ENCODE data around the gene IRF5.

Gene IRF5

GRCh38 chr7:128937647-128938543 lies at the start of gene IRF5:
TSS of gene IRF5 (plus strand) at chr7:128937927. CDS start at chr7:128942082, 4,155 bp downstream.
- H3K36me3 ChIP-seq (ENCODE audit: control insufficient read depth, insufficient read depth, low read length), result no peaks in the 10 kb centered on the region
- no peaks in the 10 kb centered on the region for H3K4me1 ChIP-seq (ENCODE audit: control insufficient read depth, insufficient read depth, low read length)
- H3K27me3 ChIP-seq (ENCODE audit: control insufficient read depth, insufficient read depth, low read length), result peaks cover 53% of the 10 kb centered on the region
- H3K9me3 ChIP-seq (ENCODE audit: control insufficient read depth, insufficient read depth, low read length), result no peaks in the 10 kb centered on the region
- peak within 1 kb of the TSS; percentile 67 for H3K4me3 ChIP-seq (ENCODE audit: low read depth, low read length)
- peak within 1 kb of the TSS; percentile 16 for H3K9ac ChIP-seq (ENCODE audit: low read depth, low read length)

- Histone ChIP-seq H3K9me3 (ENCODE audit: control insufficient read depth, insufficient read depth, low read length) (no peaks in the 10 kb centered on the region), H3K4me3 (ENCODE audit: low read depth, low read length) (peak overlapping the region; percentile 35), H3K9ac (ENCODE audit: low read depth, low read length) (no peak overlapping the region), H3K27me3 (ENCODE audit: control insufficient read depth, insufficient read depth, low read length) (peaks cover 3% of the 10 kb centered on the region), H3K36me3 (ENCODE audit: control insufficient read depth, insufficient read depth, low read length) (no peaks in the 10 kb centered on the region), H3K4me1 (ENCODE audit: control insufficient read depth, insufficient read depth, low read length) (peaks cover 11% of the 10 kb centered on the region)
These were observed 49.5 kb upstream of the IRF5 start for GRCh38 chr7:128888039-128888755.

- Histone ChIP-seq H3K36me3 (ENCODE audit: control insufficient read depth, insufficient read depth, low read length) (no peaks in the 10 kb centered on the region), H3K9ac (ENCODE audit: low read depth, low read length) (no peak overlapping the region), H3K9me3 (ENCODE audit: control insufficient read depth, insufficient read depth, low read length) (no peaks in the 10 kb centered on the region), H3K4me3 (ENCODE audit: low read depth, low read length) (peak overlapping the region; percentile 35), H3K27me3 (ENCODE audit: control insufficient read depth, insufficient read depth, low read length) (peaks cover 3% of the 10 kb centered on the region), H3K4me1 (ENCODE audit: control insufficient read depth, insufficient read depth, low read length) (peaks cover 11% of the 10 kb centered on the region)
These were observed 49.0 kb upstream of the IRF5 start for GRCh38 chr7:128888756-128889095.

GRCh38 chr7:128889121-128889520 lies 48.6 kb upstream of the IRF5 start:
- peak overlapping the region; percentile 35 for H3K4me3 ChIP-seq (ENCODE audit: low read depth, low read length)
- peaks cover 11% of the 10 kb centered on the region for H3K4me1 ChIP-seq (ENCODE audit: control insufficient read depth, insufficient read depth, low read length)
- H3K9ac ChIP-seq (ENCODE audit: low read depth, low read length), result no peak overlapping the region
- H3K36me3 ChIP-seq (ENCODE audit: control insufficient read depth, insufficient read depth, low read length), result no peaks in the 10 kb centered on the region
- no peaks in the 10 kb centered on the region for H3K9me3 ChIP-seq (ENCODE audit: control insufficient read depth, insufficient read depth, low read length)
- H3K27me3 ChIP-seq (ENCODE audit: control insufficient read depth, insufficient read depth, low read length), result peaks cover 3% of the 10 kb centered on the region

GRCh38 chr7:128890306-128891109 lies 47.2 kb upstream of the IRF5 start:
- peak overlapping the region; percentile 66 for H3K4me3 ChIP-seq (ENCODE audit: low read depth, low read length)
- peaks cover 11% of the 10 kb centered on the region for H3K4me1 ChIP-seq (ENCODE audit: control insufficient read depth, insufficient read depth, low read length)
- H3K36me3 ChIP-seq (ENCODE audit: control insufficient read depth, insufficient read depth, low read length), result no peaks in the 10 kb centered on the region
- peaks cover 3% of the 10 kb centered on the region for H3K27me3 ChIP-seq (ENCODE audit: control insufficient read depth, insufficient read depth, low read length)
- H3K9me3 ChIP-seq (ENCODE audit: control insufficient read depth, insufficient read depth, low read length), result no peaks in the 10 kb centered on the region
- no peak overlapping the region for H3K9ac ChIP-seq (ENCODE audit: low read depth, low read length)

- Histone ChIP-seq H3K9ac (ENCODE audit: low read depth, low read length) (no peak overlapping the region), H3K36me3 (ENCODE audit: control insufficient read depth, insufficient read depth, low read length) (no peaks in the 10 kb centered on the region), H3K4me3 (ENCODE audit: low read depth, low read length) (peak overlapping the region; percentile 66), H3K9me3 (ENCODE audit: control insufficient read depth, insufficient read depth, low read length) (no peaks in the 10 kb centered on the region), H3K27me3 (ENCODE audit: control insufficient read depth, insufficient read depth, low read length) (peaks cover 3% of the 10 kb centered on the region), H3K4me1 (ENCODE audit: control insufficient read depth, insufficient read depth, low read length) (peaks cover 11% of the 10 kb centered on the region)
These were observed 46.4 kb upstream of the IRF5 start for GRCh38 chr7:128891110-128891941.

GRCh38 chr7:128891942-128892269 lies 45.8 kb upstream of the IRF5 start:
- Histone ChIP-seq H3K4me1 (ENCODE audit: control insufficient read depth, insufficient read depth, low read length) (peaks cover 11% of the 10 kb centered on the region), H3K9ac (ENCODE audit: low read depth, low read length) (no peak overlapping the region), H3K27me3 (ENCODE audit: control insufficient read depth, insufficient read depth, low read length) (peaks cover 3% of the 10 kb centered on the region), H3K4me3 (ENCODE audit: low read depth, low read length) (peak overlapping the region; percentile 66), H3K36me3 (ENCODE audit: control insufficient read depth, insufficient read depth, low read length) (no peaks in the 10 kb centered on the region), H3K9me3 (ENCODE audit: control insufficient read depth, insufficient read depth, low read length) (no peaks in the 10 kb centered on the region)

- H3K4me1 ChIP-seq (ENCODE audit: control insufficient read depth, insufficient read depth, low read length), result peaks cover 11% of the 10 kb centered on the region
- no peak overlapping the region for H3K9ac ChIP-seq (ENCODE audit: low read depth, low read length)
- H3K27me3 ChIP-seq (ENCODE audit: control insufficient read depth, insufficient read depth, low read length), result peaks cover 3% of the 10 kb centered on the region
- H3K9me3 ChIP-seq (ENCODE audit: control insufficient read depth, insufficient read depth, low read length), result no peaks in the 10 kb centered on the region
- no peaks in the 10 kb centered on the region for H3K36me3 ChIP-seq (ENCODE audit: control insufficient read depth, insufficient read depth, low read length)
- no peak overlapping the region for H3K4me3 ChIP-seq (ENCODE audit: low read depth, low read length)
These were observed 45.0 kb upstream of the IRF5 start for GRCh38 chr7:128892521-128893250.

GRCh38 chr7:128893251-128894100 lies 44.3 kb upstream of the IRF5 start:
- Histone ChIP-seq H3K9me3 (ENCODE audit: control insufficient read depth, insufficient read depth, low read length) (no peaks in the 10 kb centered on the region), H3K36me3 (ENCODE audit: control insufficient read depth, insufficient read depth, low read length) (no peaks in the 10 kb centered on the region), H3K4me1 (ENCODE audit: control insufficient read depth, insufficient read depth, low read length) (peaks cover 11% of the 10 kb centered on the region), H3K9ac (ENCODE audit: low read depth, low read length) (no peak overlapping the region), H3K4me3 (ENCODE audit: low read depth, low read length) (no peak overlapping the region), H3K27me3 (ENCODE audit: control insufficient read depth, insufficient read depth, low read length) (peaks cover 3% of the 10 kb centered on the region)

- no peaks in the 10 kb centered on the region for H3K36me3 ChIP-seq (ENCODE audit: control insufficient read depth, insufficient read depth, low read length)
- no peaks in the 10 kb centered on the region for H3K9me3 ChIP-seq (ENCODE audit: control insufficient read depth, insufficient read depth, low read length)
- no peak overlapping the region for H3K9ac ChIP-seq (ENCODE audit: low read depth, low read length)
- H3K27me3 ChIP-seq (ENCODE audit: control insufficient read depth, insufficient read depth, low read length), result peaks cover 3% of the 10 kb centered on the region
- no peak overlapping the region for H3K4me3 ChIP-seq (ENCODE audit: low read depth, low read length)
- H3K4me1 ChIP-seq (ENCODE audit: control insufficient read depth, insufficient read depth, low read length), result peaks cover 11% of the 10 kb centered on the region
These were observed 43.7 kb upstream of the IRF5 start for GRCh38 chr7:128894101-128894440.
